Activated CD4-positive, alpha-beta T cell treated with anti-CD3 and anti-CD28 coated beads for 1 hour (primary cell): Measurements from ENCODE around the gene KIF26B.
"Not testable (repeated sequence)": the region's sequence is repeated elsewhere in the genome, so short reads cannot be mapped to it uniquely, and the experiment has no call there.

Experiments used
- DNase-seq: peaks from one replicate; pipeline ENCODE4 v3.0.0-alpha.2; 2020

The KIF26B gene

DNA sequence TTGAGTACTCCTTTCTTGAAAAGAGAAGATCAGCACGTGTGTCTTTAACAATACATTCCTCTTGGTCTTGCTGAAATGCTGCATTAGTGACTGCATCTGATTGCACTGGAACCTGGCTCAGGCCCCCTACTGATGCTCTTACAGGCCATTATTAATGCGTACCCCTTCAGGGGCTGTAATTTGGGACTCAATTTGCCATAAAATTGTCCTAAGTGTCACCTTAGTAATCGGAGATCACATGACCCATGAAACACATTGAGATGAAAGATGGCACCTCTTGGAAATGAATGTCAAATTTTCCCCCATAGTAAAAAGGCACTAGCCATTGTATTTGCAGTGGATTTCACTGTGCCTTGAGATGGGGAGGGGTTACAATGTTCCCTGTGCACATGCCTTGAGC lies 563.3 kb downstream of the KIF26B start:
- DNase-seq = no peak

DNA sequence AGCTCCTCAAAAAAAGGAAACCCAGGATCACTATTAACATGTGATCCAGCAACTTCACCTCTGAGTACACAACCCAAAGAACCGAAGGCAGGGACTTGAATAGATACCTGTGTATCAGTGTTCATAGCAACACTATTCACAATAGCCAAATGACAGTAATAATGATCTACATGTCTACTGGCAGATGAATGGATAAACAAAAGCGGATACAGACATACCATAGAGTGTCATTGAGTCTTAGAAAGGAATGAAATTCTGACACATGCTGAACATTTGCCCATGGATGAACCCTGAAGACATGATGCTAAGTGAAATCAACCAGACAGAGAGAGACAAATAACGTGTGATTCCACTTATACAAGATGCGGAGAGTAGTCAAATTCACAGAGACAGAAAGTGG lies 564.2 kb downstream of the KIF26B start:
- no peak for DNase-seq

DNA sequence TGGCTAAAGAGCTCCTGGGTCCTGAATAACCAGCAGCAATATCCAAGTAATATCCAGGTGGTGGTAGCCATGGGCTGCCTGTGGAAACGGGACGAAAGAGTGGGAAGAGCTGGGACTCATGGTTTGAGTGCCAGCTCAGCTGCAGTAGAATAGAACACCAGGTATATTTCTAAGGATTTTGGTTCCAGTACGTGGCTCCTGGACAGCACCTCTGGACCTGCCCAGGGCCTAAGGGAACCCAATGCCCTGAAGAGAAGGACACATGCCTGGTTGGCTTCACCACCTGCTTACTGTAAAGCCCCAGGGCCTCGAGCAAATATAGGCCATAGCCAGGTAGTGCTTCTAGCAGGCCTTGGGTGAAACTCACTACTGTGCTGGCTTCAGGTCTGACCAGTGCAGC lies 566.7 kb downstream of the KIF26B start:
- DNase-seq = no peak

DNA sequence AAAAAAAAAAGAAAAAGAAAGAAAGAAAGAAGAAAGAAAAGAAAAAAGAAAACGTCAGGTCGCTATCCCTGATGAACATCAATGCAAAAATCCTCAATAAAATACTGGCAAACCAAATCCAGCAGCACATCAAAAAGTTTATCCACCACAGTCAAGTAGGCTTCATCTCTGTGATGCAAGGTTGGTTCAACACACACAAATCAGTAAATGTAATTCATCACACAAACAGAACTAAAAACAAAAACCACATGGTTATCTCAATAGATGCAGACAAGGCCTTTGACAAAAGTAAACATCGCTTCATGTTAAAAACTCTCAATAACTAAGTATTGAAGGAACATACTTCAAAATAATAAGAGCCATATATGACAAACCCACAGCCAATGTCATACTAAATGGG lies 573.2 kb downstream of the KIF26B start:
- not testable (repeated sequence) for DNase-seq

DNA sequence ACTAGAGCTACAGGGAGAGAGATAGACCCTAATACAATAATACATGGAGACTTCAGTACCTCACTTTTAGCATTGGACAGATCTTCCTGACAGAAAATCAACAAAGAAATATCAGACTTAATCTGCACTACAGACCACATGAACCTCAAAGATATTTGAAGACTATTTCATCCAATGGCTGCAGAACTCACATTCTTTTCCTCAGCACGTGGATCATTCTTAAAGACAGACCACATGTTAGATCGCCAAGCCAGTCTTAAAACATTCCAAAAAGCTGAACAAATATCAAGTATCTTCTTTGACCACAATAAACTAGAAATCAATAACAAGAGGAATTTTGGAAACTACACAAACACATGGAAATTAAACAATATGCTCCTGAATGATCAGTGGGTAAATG lies 576.0 kb downstream of the KIF26B start:
- no peak for DNase-seq

DNA sequence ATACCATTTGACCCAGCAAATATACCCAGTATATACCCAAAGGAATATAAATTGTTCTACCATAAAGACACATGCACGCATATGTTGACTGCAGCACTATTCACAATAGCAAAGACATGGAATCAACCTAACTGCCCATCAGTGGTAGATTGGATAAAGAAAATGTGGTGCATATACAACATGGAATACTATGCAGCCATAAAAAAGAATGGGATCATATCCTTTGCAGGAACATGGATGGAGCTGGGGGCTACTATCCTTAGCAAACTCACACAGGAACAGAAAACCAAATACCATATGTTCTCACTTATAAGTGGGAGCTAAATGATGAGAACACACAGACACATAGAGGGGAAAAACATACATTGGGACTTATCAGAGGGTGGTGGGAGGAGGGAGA lies 585.6 kb downstream of the KIF26B start:
- DNase-seq = not testable (repeated sequence)

DNA sequence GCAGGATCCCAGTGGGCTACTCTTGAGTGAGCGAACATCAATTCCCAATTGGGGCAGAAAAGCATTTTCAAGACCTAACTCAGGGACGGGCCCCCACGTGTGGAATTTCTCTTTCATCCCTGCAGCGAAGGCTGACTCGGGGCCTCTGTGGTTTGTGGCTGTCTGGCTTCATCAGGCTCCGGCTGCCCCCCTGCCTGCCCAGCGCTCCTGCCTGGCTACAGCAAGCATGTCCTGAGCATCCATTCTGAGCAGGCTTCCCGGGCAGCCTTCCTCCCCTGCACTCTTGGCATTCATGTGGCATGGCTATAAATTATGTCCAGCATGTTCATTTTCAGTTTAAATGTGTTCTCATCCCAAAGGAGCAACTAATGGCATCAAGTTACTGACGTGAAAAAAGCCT lies 588.1 kb downstream of the KIF26B start:
- no peak for DNase-seq

DNA sequence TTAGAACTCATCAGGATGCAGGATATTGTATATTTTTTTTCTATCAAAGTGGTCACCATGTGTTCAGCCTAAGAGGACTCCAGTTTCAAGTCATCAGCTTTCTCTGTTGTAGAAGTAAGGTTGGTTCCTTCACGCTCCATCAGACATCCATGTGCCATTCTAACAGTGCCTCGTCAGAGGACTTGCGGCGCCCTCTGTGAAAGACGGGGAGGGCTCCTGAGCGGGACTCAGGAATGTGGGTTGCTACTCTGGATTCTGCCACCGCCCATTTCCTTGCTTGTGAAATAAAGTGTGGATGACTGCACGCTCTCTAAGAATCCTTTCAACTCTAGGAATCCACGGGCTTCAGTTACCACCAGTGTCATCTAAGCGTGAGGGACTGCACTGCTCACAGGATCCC lies 593.5 kb downstream of the KIF26B start:
- DNase-seq = no peak

DNA sequence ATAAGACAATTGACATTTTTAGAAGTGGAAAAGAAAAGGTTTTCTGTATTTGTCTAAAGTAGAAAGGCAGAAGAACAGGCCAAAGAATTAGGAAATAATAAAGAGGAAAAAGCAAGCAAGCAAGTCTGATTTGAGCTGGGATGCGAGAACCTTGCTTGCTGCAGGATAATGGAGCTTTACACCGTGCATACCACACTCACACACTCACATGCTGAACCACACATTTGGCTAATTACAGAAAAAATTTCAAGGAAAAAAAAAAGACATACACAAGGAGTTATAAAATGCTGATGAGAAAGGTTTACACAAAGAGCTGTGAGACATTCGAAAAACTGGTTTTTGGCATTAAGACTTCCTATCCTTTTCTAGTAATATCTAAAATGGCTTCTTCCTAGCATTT lies 593.9 kb downstream of the KIF26B start:
- no peak for DNase-seq

DNA sequence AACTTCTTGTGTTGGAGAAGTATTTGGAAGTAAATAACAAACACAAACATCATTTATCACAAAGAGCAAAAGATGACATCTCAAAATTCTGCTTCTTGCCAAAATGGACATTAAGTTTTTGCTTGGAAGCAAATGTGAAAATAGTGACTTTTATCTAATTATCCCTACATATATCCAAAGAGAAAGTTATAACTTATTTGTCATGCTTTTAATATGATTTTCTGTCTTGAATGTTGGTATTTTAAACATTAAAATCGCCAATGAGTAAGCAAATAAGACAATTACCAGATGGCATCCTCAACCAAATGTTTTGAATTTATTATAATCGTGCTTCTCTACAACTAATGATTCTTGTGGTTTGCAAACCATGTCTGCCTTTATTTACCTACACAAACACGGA lies 594.3 kb downstream of the KIF26B start:
- DNase-seq = no peak

DNA sequence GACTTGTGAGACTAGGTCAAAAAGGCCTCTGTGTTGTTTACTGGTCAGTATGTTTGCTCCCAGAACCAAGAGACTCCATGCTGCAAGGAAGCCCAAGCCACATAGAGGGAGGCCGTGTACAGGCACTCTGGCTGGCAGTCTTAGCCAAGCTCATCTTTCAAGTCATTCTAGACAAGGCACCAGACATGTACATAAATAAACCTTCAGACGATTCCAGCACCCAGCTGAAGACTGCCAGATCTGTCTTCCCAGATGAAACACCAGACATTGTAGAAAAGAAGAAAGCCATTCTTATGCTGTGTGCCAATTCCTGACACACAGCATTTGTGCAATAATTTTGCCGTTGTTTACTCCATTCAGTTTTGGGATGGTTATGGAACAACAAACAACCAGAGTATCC lies 595.5 kb downstream of the KIF26B start:
- no peak for DNase-seq

DNA sequence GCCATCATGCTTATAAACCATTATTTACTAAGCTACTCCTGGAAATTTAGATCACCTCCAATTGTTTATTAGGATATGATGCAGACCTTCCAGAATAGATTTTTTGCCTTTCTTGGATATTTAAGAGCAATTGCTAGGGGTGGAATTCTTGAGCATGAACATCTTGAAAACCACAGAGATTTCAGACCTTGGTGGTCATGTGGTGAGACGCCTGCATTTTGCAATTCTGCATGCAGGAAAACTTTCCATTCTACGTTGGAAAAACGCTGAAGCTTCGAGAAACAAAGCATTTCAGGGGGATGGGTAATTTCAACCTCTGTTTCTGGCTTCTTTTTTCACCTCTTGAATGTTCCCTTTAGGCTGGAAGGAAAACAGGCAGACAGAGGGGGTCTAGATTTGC lies 596.3 kb downstream of the KIF26B start:
- DNase-seq = no peak

DNA sequence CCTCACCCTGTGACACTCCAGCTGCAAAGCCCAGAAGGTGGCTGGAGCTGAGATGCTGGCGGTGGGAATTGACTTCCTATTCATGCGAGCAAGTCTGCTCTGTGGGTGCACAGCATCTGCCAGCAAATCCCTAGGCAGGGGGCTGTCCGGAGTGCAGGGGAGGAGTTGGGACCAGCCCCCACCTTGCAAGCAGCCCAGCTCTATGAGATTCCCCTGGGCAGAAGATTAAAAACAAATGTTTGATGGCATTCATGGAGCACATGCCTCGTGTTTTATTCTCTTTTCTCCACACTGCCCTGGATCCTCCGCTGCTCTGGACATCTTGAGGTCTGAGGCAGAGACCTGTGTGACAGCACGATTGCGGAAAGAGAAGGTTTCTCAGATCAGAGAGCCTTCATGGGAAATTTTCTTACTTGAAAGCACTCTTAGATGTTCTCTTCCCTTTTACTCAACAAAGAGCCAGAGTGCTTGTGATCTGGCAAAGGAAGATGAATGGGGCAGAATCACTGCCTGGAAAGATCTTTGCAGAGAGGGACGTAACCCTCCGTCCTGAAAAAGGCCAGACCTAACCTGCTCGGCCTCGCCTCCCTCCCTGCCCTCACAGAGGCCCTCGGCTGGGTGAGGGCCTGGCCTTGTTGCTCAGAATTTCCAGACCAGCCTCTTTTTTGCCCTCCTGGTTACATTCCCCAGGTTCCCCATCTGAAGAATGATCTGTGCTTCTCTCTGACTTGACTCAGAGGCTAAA lies 597.1 kb downstream of the KIF26B start:
- no peak for DNase-seq

DNA sequence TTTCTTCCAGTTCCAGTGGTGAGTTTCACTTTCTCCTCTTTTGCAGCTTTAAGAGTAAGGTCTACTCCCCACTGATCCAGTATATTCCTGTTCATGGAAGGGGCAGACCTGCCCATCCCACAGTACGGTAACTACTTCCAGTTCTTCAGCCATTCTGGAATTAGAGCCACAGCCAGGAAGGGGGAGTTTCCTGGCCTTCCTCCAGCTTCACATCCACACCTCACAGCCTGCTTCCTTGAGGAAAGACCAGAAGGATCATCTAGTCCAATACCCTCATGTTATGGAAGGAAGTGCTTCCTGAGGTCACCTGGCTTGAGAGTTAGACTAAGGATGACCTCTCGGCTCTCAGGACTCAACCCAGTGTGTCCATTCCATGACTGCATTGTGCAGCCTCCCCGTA lies 597.8 kb downstream of the KIF26B start:
- DNase-seq = no peak

DNA sequence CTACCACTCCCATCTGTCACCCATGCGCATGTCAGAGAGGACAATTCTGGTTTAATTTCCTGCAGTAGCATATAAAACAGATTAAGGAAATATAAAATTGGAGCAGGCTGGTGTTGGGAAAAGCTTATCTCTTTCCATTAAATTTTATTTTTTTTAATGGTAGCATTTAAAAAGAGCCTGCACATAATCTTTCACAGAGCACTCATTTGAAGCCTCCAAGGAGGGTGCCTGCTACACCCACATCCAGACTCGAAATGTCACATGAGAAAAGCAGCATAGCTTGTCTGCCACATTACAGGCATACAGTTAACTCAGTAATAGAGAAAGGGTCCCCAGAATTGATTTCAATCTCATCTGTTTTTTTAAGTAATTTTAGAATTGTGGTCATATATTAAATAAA lies 599.0 kb downstream of the KIF26B start:
- DNase-seq = no peak

DNA sequence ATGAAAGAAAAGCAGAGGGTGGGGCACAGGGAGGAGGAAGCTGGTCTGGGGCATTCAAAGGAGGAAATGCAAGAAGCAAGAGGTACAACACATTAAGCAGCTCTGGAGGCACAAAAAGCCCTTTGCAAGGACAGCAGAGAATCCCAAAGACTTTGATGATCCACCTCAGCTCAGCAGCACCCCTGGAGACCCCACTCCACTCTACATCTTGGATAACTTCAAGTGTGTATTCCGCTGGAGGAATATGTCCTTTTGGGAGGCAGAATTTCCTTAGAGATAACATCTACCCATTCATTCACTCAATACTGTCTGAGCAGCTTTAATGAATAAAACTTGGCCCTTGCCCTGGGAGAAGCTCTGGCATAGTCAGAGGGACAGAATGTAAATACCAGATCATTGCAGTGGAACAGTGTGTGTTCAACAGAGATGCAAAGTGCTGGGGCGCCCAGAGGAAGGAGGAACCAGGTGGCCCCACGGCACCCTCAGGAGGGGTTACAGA lies 599.7 kb downstream of the KIF26B start:
- DNase-seq = no peak
